ENCODE measurements around the gene AQP6. TPM values are rescaled to one million over a fixed set of nuclear protein-coding genes. Genes with fewer than 3 reads are reported as not detected.
A peak's percentile ranks its signal among the peaks of the same experiment; 100 is the strongest.

The AQP6 gene
- total RNA-seq, 1 experiment from 2014 or later = 0.10 TPM

GRCh38 chr12:49955899-49956662 lies 16.7 kb upstream of the AQP6 start:
- no peak for DNase-seq (ENCODE audit: low spot score)

- no peak for DNase-seq (ENCODE audit: low spot score)
Observed at GRCh38 chr12:49956663-49957569, 15.8 kb upstream of the AQP6 start.

GRCh38 chr12:49957570-49957967 lies 15.2 kb upstream of the AQP6 start:
- DNase-seq (ENCODE audit: low spot score) = no peak

GRCh38 chr12:49959685-49960473 lies 12.9 kb upstream of the AQP6 start:
- DNase-seq (ENCODE audit: low spot score) = peak; percentile 34

- DNase-seq (ENCODE audit: low spot score) = no peak
Observed at GRCh38 chr12:49960474-49961110, 12.2 kb upstream of the AQP6 start.

- DNase-seq (ENCODE audit: low spot score) = no peak
Observed at GRCh38 chr12:49961111-49961922, 11.4 kb upstream of the AQP6 start, which contains the start of gene AQP5. TSS of gene AQP5 (plus strand) at chr12:49961872. CDS start at chr12:49962018, 146 bp downstream.

- no peak for DNase-seq (ENCODE audit: low spot score)
Observed at GRCh38 chr12:49961993-49962764, 10.6 kb upstream of the AQP6 start.

GRCh38 chr12:49962861-49963765 lies 9.6 kb upstream of the AQP6 start:
- peak; percentile 74 for DNase-seq (ENCODE audit: low spot score)

GRCh38 chr12:49963976-49964815 lies 8.6 kb upstream of the AQP6 start:
- DNase-seq (ENCODE audit: low spot score) = no peak

GRCh38 chr12:49964849-49965624 lies 7.7 kb upstream of the AQP6 start:
- DNase-seq (ENCODE audit: low spot score) = no peak

- DNase-seq (ENCODE audit: low spot score) = no peak
Observed at GRCh38 chr12:49965836-49966235, 6.9 kb upstream of the AQP6 start.

GRCh38 chr12:49966511-49967041 lies 6.2 kb upstream of the AQP6 start:
- DNase-seq (ENCODE audit: low spot score) = no peak

GRCh38 chr12:49967042-49967776 lies 5.5 kb upstream of the AQP6 start:
- DNase-seq (ENCODE audit: low spot score) = peak; percentile 91

GRCh38 chr12:49967777-49968250 lies 4.9 kb upstream of the AQP6 start:
- DNase-seq (ENCODE audit: low spot score) = no peak

GRCh38 chr12:49968471-49968870 lies 4.3 kb upstream of the AQP6 start:
- no peak for DNase-seq (ENCODE audit: low spot score)

- DNase-seq (ENCODE audit: low spot score) = no peak
Observed at GRCh38 chr12:49969027-49969426, 3.7 kb upstream of the AQP6 start.

Measured in H4 (cell line).